Activated CD8-positive, alpha-beta memory T cell treated with anti-CD3 and anti-CD28 coated beads, Interleukin-2, amount 50 U/mL, for 1 hour (primary cell): ENCODE data around the gene CIPC.

Source experiments
- DNase-seq: peaks from one replicate; pipeline ENCODE4 v3.0.0-alpha.2; 2020; ENCODE audit errors: extremely low read depth

The CIPC gene

DNA sequence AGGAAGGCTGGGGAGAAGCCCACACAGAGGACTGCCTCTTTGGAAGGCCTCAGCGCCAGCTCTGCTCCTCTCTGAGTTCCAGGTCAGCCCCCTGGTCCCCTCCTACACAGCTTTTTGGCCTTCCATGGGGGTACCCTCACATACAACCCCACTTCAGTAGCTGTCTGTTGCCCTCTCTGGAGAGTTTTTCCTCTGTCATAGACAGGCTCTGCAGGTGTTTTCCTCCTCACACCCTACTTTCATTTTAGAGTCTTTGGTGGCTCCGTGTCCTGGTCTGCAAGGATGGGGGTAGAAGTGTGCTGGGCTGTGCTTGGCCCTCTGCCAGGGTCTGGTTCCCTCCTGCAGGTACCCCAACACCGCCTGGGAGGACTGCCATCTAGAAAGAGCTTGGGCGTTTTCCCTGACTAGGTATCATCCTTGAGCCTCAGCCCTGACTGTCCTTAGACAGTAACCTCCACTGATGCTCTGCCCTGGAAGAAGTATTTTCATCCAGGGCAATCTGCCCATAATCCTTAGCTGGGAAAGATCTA lies 28.5 kb downstream of the CIPC start:
- DNase-seq: no peak

- no peak for DNase-seq
Observed at GRCh38 chr14:77128414-77128891, 30.4 kb downstream of the CIPC start.

DNA sequence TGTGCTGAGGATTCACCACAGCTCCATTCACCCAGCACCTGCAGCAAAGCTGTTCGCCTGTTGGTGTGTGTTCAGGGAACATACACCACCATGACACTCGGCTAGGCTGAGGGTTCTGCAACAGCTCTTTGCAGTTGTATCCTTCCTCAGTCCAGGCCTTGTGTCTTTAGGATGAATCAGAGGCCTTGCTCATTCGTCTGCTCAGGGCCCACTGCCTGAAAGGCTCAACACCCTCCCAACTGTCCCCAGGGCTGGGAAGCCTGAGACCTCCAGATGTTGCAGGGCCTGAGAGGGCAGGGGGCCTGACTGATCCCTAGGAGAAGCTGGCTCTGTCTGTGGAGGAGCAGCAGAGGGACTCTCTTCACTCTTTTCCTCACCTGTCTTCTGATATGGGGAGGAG lies 32.3 kb downstream of the CIPC start:
- no peak for DNase-seq

- no peak for DNase-seq
Observed at GRCh38 chr14:77131206-77131605, 33.1 kb downstream of the CIPC start.

DNA sequence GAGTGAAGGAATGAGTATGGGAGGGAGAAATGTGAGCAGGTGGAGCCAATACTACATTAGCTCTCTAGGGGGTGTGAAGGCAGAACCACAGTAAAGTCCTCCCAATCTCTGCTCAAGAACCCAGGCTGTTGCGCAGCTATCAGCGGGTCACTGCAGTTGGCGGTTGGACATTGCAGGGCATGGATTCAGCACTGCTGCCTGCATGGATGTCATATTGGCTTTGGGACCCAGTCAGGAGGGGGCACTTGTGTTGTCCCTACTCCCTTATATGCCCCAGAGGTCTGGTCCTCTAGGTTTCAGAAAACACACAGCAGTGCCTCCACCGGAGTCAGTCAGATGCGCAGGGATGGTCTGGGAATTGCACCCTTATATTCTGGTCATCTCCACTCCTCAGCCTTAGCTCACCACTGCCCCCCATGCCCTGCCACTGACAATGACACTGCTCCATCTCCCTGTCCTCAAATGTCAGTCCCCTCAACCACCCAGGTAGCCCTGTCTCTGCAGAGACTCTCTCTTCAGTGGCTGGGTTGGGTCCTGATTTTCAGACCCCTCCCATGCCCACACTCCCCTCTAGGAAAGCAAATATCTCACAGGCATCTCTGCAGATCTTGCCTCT lies 33.9 kb downstream of the CIPC start:
- no peak for DNase-seq

- no peak for DNase-seq
Observed at GRCh38 chr14:77133720-77134338, 35.8 kb downstream of the CIPC start.

- no peak for DNase-seq
Observed at GRCh38 chr14:77139022-77139421, 41.0 kb downstream of the CIPC start.

DNA sequence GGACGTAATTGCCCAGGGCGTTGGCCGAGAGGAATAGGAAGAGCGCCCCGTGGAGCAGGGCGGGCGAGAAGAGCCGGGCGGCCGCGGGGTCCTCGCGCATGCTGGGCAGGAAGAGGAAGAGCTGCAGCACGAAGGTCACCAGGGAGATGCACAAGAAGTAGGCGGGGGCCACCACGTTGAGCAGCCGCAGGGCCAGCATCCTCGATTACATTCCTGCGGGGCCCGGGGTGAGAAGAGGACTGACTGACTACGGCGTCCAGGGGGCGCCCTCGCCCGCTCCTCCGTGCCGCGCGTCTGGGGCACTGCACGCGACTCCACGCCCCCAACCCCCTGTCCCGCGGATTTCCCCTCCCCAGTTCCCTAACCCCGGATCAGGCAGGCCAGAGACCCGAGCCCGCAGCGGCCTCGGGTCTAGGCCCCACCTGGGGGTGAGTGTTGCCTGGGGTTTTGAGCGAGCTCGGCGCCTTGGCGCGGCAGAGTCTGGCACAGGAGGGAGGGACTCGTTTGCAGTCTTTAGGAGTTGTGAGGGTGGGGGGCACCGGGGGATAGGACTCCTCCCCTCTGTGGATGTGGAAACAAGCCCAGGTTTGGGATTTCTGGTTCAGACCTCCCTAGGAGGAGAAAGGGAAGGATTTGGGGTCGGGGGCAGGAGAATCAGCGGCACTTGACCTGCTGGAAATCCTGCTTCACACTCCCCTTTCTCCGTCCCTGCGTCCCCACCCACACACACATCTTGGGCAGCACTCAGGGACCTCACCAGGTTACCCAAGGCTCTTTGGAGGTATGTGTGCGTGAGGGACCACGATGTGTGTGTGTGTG lies 41.7 kb downstream of the CIPC start:
- no peak for DNase-seq

DNA sequence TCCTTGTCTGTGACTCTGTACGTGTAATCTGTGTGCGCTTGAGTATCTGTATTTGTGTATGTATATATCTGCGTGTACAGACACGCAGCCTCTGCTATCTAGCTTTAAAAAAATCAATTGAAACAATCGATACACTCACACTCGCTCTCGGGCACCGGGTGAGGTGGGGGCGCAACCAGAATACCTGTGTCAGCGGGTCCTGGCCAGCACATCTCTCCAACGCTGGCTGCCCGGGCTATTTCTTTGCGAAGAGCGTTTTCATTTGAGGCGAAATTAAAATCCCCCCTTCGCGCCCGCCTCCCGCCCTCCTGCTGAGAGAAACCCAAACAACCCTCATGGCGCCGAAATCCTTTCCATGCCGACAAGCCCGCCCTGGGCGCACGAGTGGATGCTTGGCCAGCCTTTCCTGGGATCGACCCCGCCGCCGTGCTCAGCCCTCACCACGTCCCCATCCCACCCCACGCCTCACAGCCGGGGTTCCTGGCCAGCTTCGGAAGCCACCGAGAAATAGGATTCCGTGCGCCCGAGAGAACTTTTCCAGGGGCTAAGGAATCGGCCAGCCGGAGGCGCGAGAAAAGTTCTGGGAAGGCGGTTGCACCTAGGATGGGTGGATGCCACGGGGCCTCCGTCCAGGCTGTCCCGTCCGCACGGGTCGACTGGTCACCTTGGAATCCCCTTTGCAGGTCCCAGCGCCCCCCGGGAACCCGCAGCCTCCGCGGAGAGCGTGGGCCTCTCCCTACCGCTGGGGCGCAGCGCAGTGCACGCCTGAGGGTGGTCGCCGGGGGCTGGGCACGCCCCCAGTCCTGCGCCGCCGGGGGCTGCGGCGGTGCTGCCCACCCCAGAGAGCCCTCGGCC lies 42.5 kb downstream of the CIPC start:
- no peak for DNase-seq

GRCh38 chr14:77141214-77142004 lies 43.4 kb downstream of the CIPC start, which contains the start of gene ZDHHC22:
Gene ZDHHC22 (minus strand): TSS chr14:77141791. CDS start chr14:77139738, 2,053 bp downstream.
- DNase-seq: no peak

DNA sequence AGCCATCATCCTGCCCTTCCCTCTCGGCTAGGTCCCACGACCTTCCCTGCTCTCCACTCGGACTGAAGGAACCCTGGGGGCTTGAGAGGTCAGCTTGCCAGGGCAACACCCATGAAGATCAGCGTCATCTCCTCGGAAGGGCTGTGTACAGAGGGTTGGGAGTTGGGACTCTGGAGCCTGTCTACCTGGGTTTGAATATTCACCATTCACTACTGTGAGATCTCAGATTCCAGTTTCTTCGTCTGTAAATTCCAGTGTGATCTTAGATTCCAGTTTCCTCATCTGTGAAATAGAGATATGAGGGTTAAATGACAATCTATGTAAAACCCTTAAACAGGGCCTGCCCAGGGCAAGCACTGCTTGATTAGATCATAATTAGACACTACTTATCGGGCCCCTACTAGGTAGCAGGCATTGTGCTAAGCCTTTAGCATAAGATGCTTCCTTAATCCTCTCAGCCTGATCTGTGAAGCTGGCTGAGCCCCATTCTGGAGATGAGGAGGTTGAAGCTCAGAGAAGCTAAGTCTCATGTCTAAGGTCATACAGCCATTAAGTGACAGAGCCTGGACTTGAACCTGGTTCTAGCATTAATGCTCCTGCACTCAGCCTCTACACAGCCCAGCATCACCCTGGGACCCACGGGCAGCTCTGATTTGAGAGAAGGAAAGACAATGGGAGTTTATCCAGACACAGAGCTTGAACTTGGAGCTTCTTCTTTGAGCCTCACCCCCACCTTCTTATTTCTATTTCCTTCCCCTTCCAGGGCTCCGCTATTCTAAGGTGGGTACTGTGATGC lies 44.1 kb downstream of the CIPC start:
- no peak for DNase-seq

GRCh38 chr14:77143071-77143470 lies 45.0 kb downstream of the CIPC start:
- no peak for DNase-seq

DNA sequence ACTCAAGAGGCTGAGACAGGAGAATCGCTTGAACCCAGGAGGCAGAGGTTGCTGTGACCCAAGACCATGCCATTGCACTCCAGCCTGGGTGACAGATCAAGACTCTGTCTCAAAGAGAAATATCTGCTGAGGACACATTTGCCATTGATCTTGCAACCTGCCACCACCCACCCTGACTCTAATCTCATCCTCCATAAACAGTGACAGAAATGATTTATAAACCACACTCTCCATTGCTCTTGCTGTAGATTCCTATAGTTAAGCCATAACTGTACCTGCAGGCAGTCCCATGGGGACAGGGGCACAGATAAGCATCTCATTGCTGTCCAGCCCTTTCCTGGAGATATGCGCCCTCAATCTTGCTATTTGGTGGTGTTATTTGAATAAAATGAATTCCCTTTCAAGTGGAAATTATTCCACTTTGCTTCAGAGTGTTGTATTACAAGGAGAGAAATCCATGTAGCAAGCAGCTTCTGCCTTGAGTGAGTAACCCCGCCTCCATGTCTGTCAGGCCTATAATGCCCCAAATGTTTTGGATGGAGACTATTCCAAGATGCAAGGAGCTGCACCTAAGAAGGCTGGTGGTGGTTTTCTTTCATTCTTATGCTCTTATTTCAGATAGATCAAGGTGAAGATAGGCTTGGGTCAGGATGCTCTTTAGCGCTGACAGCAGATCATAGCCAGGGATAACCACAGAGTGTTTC lies 46.5 kb downstream of the CIPC start:
- DNase-seq: no peak

DNA sequence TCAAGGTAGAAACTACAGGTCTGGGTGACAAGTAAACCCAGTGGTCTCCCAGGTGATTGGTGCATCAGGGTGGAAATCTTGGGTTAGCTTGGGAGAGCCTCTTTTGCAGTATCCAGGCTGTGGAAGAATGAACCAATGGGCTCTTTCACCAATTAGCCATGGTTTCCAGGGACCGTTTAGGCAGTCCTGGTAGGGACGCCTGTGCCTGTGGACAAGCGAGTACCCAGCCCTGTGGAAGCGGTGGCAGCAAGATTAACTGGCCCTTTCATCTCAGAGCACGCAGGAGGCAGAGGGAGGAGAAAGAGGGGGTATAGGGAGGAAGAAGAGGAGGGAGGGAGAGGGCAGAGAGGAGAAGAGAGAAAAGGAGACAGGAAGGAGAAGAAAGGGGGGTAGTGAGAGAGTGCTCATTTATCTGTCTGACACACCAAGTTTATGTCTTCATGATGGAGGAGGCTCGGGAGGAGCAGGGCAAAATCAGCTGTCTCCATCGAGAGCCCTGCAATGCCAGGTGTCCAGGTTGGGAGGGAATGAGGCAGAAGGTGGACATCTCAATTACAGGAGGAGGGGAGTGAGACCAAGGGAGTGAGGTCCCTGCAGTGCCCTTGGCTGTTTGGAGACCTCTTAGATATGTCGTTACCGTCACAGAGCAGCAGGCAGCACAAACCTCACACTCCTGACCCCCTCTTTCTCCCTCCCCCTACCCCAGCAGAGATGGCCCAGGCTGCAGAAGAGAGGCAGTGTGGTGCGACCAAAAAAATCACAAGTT lies 48.1 kb downstream of the CIPC start:
- DNase-seq: no peak

- no peak for DNase-seq
Observed at GRCh38 chr14:77148510-77149231, 50.6 kb downstream of the CIPC start.

DNA sequence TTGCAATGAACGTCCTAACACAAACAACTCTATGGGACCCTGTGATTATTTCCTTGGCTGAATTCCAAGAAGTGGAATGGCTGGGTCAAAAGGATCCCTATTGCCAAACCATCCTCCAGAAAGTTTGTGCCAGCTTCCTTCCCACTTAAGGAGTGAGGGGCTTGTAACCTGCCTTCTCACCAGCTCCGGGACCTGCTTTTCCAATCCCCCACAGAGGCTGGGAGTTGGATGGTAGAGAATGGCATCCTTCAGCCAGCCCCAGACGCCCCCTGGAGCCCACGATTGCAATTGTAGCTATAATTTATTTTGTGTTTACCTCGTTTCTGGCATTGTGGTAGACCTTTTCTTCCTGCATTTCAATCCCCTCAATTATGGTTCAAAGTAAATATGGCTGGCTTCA lies 53.2 kb downstream of the CIPC start:
- DNase-seq: no peak

DNA sequence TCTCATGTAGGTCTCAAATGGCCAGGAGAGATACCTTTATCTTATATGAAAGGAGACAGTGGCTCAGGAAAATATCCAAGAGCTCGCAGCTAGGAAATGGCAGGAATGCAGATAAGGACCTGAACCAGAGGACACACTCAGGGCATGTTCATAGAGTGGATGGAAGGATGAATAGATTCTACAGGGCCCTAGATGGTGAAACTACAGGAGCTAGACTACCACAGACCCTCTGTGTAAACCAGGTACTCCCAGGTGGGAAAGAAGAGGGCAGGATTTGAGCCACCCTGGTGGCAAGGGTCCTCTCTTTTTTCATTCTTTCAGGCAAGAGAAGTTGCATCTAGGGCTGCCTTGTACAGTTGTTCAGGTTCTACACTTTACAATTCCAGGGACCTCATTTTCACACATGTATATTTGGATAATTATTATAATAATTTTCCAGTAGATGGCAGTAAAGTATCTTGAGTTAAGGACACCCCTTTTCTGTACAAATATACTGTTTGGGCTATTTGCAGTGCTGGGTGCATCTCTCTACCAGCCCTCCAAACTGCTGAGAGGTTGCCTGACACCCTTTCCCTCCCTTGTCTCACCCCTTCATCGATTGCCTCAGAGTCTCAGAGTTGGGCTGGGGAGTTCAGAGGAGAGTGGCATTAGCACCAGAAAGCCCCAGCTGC lies 54.0 kb downstream of the CIPC start:
- DNase-seq: no peak
